Panc1 (cell line): ENCODE measurements around the gene NPHP4.

Experiments
- CTCF ChIP-seq: fragments of 450-650 bp; IDR thresholded peaks from 2 replicates; pipeline ENCODE4 v1.5.1; 2017; ENCODE audit warnings: mild to moderate bottlenecking
- POLR2AphosphoS5 ChIP-seq: IDR thresholded peaks from 2 replicates; pipeline ENCODE4 v1.6.1; 2012; ENCODE audit warnings: mild to moderate bottlenecking, low read depth, low read length, moderate library complexity
- SIN3A ChIP-seq: IDR thresholded peaks from 2 replicates; pipeline ENCODE4 v1.6.1; 2012; ENCODE audit warnings: low read depth, mild to moderate bottlenecking, low read length, moderate library complexity, borderline replicate concordance; ENCODE audit not compliant: insufficient read depth
- TCF7L2 ChIP-seq: IDR thresholded peaks from 2 replicates; pipeline ENCODE4 v1.6.1; 2011; ENCODE audit warnings: mild to moderate bottlenecking, low read depth, low read length, inconsistent platforms
- TF ChIP-seq, protein P1 (sequence below), 2 experiments: IDR thresholded peaks; 2 replicates each; pipeline ENCODE4 v1.6.1; 2011 to 2012; ENCODE audit warnings: low read depth in 2 of 2, control low read depth in 1 of 2, low read length in 1 of 2, mild to moderate bottlenecking in 1 of 2, moderate library complexity in 1 of 2; ENCODE audit not compliant: insufficient read depth in 1 of 2

DNA sequence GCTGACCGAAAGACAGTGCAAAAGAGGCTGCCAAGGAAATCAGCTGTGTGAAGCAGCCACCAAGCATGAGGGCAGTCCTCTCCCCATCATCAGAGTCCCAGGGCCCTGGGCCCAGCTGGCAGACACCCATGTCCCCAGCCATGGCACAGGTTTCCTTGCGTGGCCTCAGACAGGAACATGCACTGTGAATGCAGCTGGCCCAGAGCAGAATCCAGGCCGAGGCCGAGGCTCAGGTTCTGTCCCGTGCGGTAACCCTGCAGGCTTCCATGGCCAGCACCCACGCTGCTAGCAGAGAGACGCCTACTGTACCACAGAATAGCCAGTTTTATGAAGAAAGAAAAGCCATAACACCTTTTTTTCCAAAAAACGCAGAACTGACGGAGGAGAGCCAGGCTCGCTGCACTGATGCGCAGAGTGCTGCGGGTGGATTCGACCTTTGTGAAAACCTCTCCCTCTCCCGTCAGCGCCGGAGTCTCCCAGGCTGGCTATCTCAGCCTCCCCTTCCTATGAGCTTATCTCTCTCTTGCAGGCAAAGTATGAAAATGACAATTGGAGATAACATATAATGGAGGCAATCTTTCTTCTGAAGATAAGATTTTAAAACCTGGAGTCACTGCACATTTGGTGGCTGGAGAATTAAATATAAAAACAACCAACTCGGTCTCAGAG is 106.6 kb downstream of the NPHP4 start:
- TF ChIP-seq CTCF: no peak
- TF ChIP-seq POLR2AphosphoS5: no peak
- TF ChIP-seq, protein P1, sequence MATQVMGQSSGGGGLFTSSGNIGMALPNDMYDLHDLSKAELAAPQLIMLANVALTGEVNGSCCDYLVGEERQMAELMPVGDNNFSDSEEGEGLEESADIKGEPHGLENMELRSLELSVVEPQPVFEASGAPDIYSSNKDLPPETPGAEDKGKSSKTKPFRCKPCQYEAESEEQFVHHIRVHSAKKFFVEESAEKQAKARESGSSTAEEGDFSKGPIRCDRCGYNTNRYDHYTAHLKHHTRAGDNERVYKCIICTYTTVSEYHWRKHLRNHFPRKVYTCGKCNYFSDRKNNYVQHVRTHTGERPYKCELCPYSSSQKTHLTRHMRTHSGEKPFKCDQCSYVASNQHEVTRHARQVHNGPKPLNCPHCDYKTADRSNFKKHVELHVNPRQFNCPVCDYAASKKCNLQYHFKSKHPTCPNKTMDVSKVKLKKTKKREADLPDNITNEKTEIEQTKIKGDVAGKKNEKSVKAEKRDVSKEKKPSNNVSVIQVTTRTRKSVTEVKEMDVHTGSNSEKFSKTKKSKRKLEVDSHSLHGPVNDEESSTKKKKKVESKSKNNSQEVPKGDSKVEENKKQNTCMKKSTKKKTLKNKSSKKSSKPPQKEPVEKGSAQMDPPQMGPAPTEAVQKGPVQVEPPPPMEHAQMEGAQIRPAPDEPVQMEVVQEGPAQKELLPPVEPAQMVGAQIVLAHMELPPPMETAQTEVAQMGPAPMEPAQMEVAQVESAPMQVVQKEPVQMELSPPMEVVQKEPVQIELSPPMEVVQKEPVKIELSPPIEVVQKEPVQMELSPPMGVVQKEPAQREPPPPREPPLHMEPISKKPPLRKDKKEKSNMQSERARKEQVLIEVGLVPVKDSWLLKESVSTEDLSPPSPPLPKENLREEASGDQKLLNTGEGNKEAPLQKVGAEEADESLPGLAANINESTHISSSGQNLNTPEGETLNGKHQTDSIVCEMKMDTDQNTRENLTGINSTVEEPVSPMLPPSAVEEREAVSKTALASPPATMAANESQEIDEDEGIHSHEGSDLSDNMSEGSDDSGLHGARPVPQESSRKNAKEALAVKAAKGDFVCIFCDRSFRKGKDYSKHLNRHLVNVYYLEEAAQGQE (IDR thresholded peaks at IDR 0.05; ENCODE audit: insufficient read depth in 1 of 2, low read depth in 2 of 2, low read length in 1 of 2): no peak
- TF ChIP-seq TCF7L2: no peak
- TF ChIP-seq SIN3A: no peak
